Retinal pigment epithelial cell (primary cell): ENCODE results near the gene KHDC4.

ENCODE experiments used
- DNase-seq: peaks from one replicate; pipeline ENCODE4 v3.0.0-alpha.2; 2010; ENCODE audit warnings: low read depth
- H3K4me3 ChIP-seq: 2 replicates; pipeline ENCODE4 v1.5.1; 2011; ENCODE audit warnings: mild to moderate bottlenecking, low read length, control low read depth, moderate library complexity
- CTCF ChIP-seq: conservative IDR thresholded peaks from 2 replicates; pipeline ENCODE4 v1.5.1; 2011; ENCODE audit warnings: low read depth, low read length, control low read depth, inconsistent platforms

Gene KHDC4

GRCh38 chr1:155947292-155947691 is 13.1 kb upstream of the KHDC4 start:
- TF ChIP-seq CTCF: no peak
- DNase-seq: no peak
- no peak overlapping the region for H3K4me3 ChIP-seq

GRCh38 chr1:155946633-155947219 is 12.5 kb upstream of the KHDC4 start:
- no peak for TF ChIP-seq CTCF
- no peak overlapping the region for H3K4me3 ChIP-seq
- DNase-seq: no peak

- TF ChIP-seq CTCF: no peak
- DNase-seq: no peak
- H3K4me3 ChIP-seq: no peak overlapping the region
Observed at GRCh38 chr1:155944444-155944799, 10.2 kb upstream of the KHDC4 start.

GRCh38 chr1:155942578-155943141 is 8.4 kb upstream of the KHDC4 start:
- no peak for TF ChIP-seq CTCF
- DNase-seq: no peak
- no peak overlapping the region for H3K4me3 ChIP-seq

GRCh38 chr1:155941845-155942531 is 7.8 kb upstream of the KHDC4 start:
- DNase-seq: no peak
- no peak for TF ChIP-seq CTCF
- H3K4me3 ChIP-seq: no peak overlapping the region

GRCh38 chr1:155940993-155941844 is 7.0 kb upstream of the KHDC4 start, which contains the start of gene RXFP4:
TSS of gene RXFP4 (plus strand) at chr1:155941638. CDS start at chr1:155941710, 72 bp downstream.
- no peak for TF ChIP-seq CTCF
- H3K4me3 ChIP-seq: no peak within 1 kb of the TSS
- no peak for DNase-seq
